Pancreas (tissue), 10 donors: Measurements from ENCODE around the gene LRRN1. TPM values are rescaled to one million over a fixed set of nuclear protein-coding genes. Genes with fewer than 3 reads are reported as not detected.

Source experiments
- ATAC-seq, 4 donors: fragments of 200-7000 bp; cut with Tn5 transposase; one replicate each; pipeline versions ENCODE4 v1.8.0 to v1.9.1; 2020; ENCODE audit warnings: mild to moderate bottlenecking in 4 of 4, moderate library complexity in 4 of 4
- DNase-seq, 6 donors: peaks; one replicate each; pipeline ENCODE4 v3.0.0-alpha.2; 2020
- FAIRE-seq: peaks from 2 replicates; lab custom pipeline; 2012; peaks lifted over from hg19 to GRCh38; lab: Jason Lieb, UNC
- H3K27ac ChIP-seq, 4 donors: fragments of 200-600 bp; sonication (generic); 1 replicate in 3 of 4; 2 replicates in 1 of 4; pipeline versions ENCODE4 v1.5.0 to v1.8.0; 2020
- H3K27me3 ChIP-seq, 4 donors: fragments of 200-600 bp; one replicate each; pipeline ENCODE4 v1.8.0; 2021
- H3K36me3 ChIP-seq, 3 donors: fragments of 200-600 bp; sonication (generic) in 1 of 3; one replicate each; pipeline versions ENCODE4 v1.5.0 to v1.8.0; 2020 to 2021
- H3K4me1 ChIP-seq, 3 donors: fragments of 200-600 bp; one replicate each; pipeline ENCODE4 v1.8.0; 2021
- H3K4me3 ChIP-seq, 4 donors: fragments of 200-600 bp; sonication (generic) in 2 of 4; one replicate each; pipeline versions ENCODE4 v1.5.0 to v1.8.0; 2020 to 2021
- H3K9me3 ChIP-seq, 4 donors: fragments of 200-600 bp; one replicate each; pipeline ENCODE4 v1.8.0; 2021
- WGBS, 2 donors: extraction: QIAGEN DNeasy Blood & Tissue Kit; methylation state at CpG; one replicate each; pipeline ENCODE4 v1.1.7; 2013; 5-methylcytosine and 5-hydroxymethylcytosine counted together
- intact Hi-C, 3 donors: fragments of 100-400 bp; cut with DNase I; formaldehyde crosslinking; loops; one replicate each; pipeline versions ENCODE4 v1.11.1 to v1.14.2; 2022
- polyA plus RNA-seq, 2 donors: library from polyadenylated mRNA; stranded (reverse); fragments of 200-250 nt; gene quantifications; one replicate each; pipeline ENCODE4 v1.2.3, GENCODE V29; 2013
- total RNA-seq, 6 donors: library from RNA; stranded (reverse); fragmentation: NEBNext Ultra II Directional in 4 of 6; extraction: Animal tissue kit (Norgen Biotek cat#: 25700) in 4 of 6; gene quantifications; one replicate each; pipeline versions ENCODE4 v1.2.1 to v1.2.4, GENCODE V29; 2021 to 2023
- TF ChIP-seq, protein P1 (sequence below), 4 donors: fragments of 200-600 bp; sonication (generic) in 3 of 4; IDR thresholded peaks; one replicate each; pipeline versions ENCODE4 v1.5.0 to v1.8.0; 2021; ENCODE audit warnings: antibody characterized with exemption in 4 of 4
- donor health status: healthy with polysubstance abuse.
- donor health status: DM: no; HTN: no; CAD: no; lungs with moderate emphysema.
- donor health status: DM: no; HTN: no; CAD: no.
- donor health status: control.
- donor health status: control.
- donor health status: Bipolar disorder and iron deficiency.
- donor health status: DM: yes; HTN: yes; CAD: no.
- donor health status: DM: no; HTN: no; CAD: no.
- donor health status: DM: no; HTN: no; CAD: no.
- donor health status: DM: yes; HTN: yes; CAD: no.

LRRN1 gene
- total and polyA plus RNA-seq, 8 donors, result 0.99 to 11.0 (median 2.5) TPM

DNA sequence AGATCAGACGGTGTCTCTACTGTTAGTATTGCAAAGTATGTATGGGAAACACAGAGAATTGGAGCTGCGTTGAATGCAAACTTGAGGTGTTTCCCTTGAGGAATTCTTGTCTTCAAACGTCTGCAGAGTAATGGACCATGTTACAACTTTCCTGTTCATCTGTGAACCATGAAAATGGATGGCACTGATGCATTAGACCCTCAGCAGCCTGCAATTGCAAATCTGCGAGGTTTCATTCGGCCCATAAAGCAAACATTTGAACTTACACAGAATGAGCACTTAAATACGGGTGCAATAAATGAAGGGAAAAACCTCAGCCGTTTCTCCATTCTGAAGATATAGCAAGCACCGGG lies 49.7 kb downstream of the LRRN1 start:
- no peak for FAIRE-seq
- Histone ChIP-seq H3K9me3 (no peaks in the 10 kb centered on the region), H3K27ac (no peak overlapping the region), H3K4me3 (no peak overlapping the region), H3K36me3 (no peaks in the 10 kb centered on the region), H3K27me3 (no peaks in the 10 kb centered on the region), H3K4me1 (peaks cover 0 to 10% (median 0%) of the 10 kb centered on the region in 3 donors)
- intact Hi-C loops, result no loop called here
- ATAC-seq, result no peak
- DNase-seq, result no peak
- TF ChIP-seq, protein P1, sequence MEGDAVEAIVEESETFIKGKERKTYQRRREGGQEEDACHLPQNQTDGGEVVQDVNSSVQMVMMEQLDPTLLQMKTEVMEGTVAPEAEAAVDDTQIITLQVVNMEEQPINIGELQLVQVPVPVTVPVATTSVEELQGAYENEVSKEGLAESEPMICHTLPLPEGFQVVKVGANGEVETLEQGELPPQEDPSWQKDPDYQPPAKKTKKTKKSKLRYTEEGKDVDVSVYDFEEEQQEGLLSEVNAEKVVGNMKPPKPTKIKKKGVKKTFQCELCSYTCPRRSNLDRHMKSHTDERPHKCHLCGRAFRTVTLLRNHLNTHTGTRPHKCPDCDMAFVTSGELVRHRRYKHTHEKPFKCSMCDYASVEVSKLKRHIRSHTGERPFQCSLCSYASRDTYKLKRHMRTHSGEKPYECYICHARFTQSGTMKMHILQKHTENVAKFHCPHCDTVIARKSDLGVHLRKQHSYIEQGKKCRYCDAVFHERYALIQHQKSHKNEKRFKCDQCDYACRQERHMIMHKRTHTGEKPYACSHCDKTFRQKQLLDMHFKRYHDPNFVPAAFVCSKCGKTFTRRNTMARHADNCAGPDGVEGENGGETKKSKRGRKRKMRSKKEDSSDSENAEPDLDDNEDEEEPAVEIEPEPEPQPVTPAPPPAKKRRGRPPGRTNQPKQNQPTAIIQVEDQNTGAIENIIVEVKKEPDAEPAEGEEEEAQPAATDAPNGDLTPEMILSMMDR (IDR thresholded peaks at IDR 0.05), result no peak
- 89 to 91% methylated on average over 8 of the region's 8 CpGs for WGBS, 2 donors

DNA sequence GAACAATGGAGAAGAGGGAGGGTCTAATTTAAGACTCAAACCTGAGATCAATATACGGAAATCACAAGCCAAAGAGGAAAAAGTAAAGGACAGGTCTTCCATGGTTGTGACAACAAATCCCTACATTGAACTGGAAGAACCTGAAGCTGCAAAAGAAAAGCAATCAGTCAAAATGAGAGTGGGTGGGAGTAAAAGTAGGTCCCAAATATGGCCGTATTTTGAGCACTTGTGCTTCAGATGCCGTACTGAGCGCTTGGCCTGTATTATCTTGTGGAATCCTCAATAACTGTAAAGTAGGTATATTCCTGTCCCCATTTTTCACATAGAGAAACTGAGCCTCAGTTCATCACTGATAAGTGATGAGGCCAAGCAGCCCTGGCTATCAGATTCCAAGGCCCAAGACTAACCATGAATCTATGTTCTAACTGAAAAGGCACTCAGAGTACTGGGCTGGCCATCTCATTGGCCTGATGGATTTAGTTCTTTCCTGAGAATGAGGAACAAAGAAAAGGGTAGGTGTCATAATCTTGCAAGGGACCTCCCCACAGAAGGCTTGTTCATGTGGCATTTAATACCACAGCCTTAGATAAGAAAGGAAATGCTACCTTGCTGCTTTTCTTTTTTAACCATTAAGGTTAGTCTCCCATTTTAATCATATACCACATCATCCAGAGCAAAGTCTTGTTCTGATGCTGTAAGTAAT lies 52.5 kb downstream of the LRRN1 start:
- Histone ChIP-seq H3K27ac (no peak overlapping the region), H3K4me3 (no peak overlapping the region), H3K36me3 (no peaks in the 10 kb centered on the region), H3K27me3 (no peaks in the 10 kb centered on the region), H3K9me3 (no peaks in the 10 kb centered on the region), H3K4me1 (peaks cover 0 to 10% (median 0%) of the 10 kb centered on the region in 3 donors)
- no peak for ATAC-seq
- TF ChIP-seq, protein P1 (IDR thresholded peaks at IDR 0.05), result no peak
- intact Hi-C loops, result no loop called here
- FAIRE-seq, result no peak
- DNase-seq, result no peak
- 97% methylated on average over 4 of the region's 4 CpGs for WGBS, 2 donors

DNA sequence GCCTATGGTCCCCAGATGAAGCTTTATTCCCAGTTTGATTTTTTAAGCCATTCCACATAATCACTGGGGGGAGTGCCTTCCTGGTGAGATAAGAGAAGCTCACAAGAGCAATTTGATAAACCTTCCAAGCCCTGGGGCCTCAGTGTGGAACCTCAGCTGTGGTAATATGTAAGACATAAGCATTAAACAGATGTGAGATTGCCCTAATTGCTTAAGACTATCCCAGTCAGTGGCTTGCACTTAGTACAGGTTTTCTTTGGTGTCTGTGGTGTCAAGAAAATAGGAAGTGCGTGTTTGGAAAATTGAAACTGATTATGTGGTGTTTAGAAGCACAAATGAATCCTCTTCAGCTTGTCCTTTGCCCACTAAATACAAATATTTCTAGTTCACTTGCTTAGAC lies 54.3 kb downstream of the LRRN1 start:
- 80 to 91% methylated on average over 1 of the region's 1 CpG for WGBS, 2 donors
- no peak for ATAC-seq

DNA sequence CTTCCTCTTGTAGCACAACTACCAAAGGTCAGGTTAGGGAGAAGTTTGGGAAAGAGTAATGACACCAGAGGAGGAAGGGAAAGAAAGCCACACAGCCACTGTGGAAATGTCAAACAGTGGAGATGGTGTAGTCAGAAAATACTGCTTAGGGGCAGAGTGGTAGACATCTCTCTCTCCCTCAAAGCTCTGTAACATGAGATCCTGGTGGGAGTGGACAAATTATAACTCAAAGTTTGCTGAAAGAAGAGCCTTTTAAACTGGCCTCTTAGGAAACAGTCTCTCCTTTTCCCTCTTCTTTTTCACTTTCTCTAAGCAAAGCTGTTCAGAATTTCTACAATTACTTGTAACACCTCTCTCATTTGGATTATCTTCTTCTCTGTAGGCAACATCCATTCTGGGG lies 55.8 kb downstream of the LRRN1 start:
- no peaks in the 10 kb centered on the region for H3K4me1 ChIP-seq
- FAIRE-seq, result no peak
- intact Hi-C loops, result no loop called here
- H3K9me3 ChIP-seq, result no peaks in the 10 kb centered on the region
- no peak for ATAC-seq
- H3K36me3 ChIP-seq, result no peaks in the 10 kb centered on the region
- H3K27ac ChIP-seq, result no peak overlapping the region
- no peak overlapping the region for H3K4me3 ChIP-seq
- H3K27me3 ChIP-seq, result no peaks in the 10 kb centered on the region
- no peak for DNase-seq
- TF ChIP-seq, protein P1 (IDR thresholded peaks at IDR 0.05), result no peak

More for the DNA sequence above, 54.3 kb downstream of the LRRN1 start:
- FAIRE-seq (no peak), DNase-seq (no peak)
- TF ChIP-seq, protein P1 (IDR thresholded peaks at IDR 0.05), result no peak
- Histone ChIP-seq H3K27ac (no peak overlapping the region), H3K4me1 (peaks cover 0 to 3% (median 0%) of the 10 kb centered on the region in 3 donors), H3K4me3 (no peak overlapping the region), H3K36me3 (no peaks in the 10 kb centered on the region), H3K27me3 (no peaks in the 10 kb centered on the region), H3K9me3 (no peaks in the 10 kb centered on the region)
- intact Hi-C loops, result no loop called here

DNA sequence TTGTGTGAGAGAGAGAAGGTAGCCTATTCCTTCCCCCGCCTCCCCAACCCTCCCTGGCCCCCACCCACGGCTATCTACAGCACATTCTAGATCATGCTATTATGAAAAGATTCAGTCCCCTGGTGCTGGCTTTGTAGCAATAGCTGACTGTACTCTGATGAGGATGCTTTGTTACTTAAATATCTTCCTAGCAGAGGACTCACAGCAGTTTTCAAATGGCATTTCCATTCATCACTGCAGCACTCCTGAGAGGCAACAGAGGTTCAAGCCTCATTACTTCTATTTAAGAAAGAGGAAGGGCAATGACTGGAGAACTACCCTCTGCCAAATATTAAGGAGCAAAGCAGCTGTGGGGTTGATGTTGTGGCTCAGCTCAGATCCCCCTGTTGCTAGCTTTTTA lies 61.0 kb downstream of the LRRN1 start:
- Histone ChIP-seq H3K4me3 (no peak overlapping the region), H3K27me3 (no peaks in the 10 kb centered on the region), H3K4me1 (no peaks in the 10 kb centered on the region), H3K27ac (no peak overlapping the region), H3K36me3 (no peaks in the 10 kb centered on the region), H3K9me3 (no peaks in the 10 kb centered on the region)
- whole genome bisulfite sequencing, 2 donors, result 72 to 79% methylated on average over 2 of the region's 2 CpGs
- intact Hi-C loops, result no loop called here
- FAIRE-seq (no peak), ATAC-seq (no peak), DNase-seq (no peak)
- TF ChIP-seq, protein P1 (IDR thresholded peaks at IDR 0.05), result no peak
